Tibial nerve (tissue), 4 donors: ENCODE measurements around the gene C6orf15. TPM values are rescaled to one million over a fixed set of nuclear protein-coding genes. Genes with fewer than 3 reads are reported as not detected.

Experiments
- DNase-seq, 2 donors: peaks; one replicate each; pipeline ENCODE4 v3.0.0-alpha.2; 2019; ENCODE audit warnings: low spot score in 2 of 2
- H3K27ac ChIP-seq, 4 donors: fragments of 200-600 bp; sonication (generic) in 3 of 4; one replicate each; pipeline ENCODE4 v1.5.1; 2017 to 2019; ENCODE audit warnings: mild to moderate bottlenecking in 1 of 4
- H3K27me3 ChIP-seq, 2 donors: fragments of 200-600 bp; sonication (generic) in 1 of 2; one replicate each; pipeline versions ENCODE4 v1.5.1 to v1.6.0; 2017 to 2019
- H3K36me3 ChIP-seq, 3 donors: fragments of 200-600 bp; sonication (generic); one replicate each; pipeline ENCODE4 v1.5.1; 2018 to 2019
- H3K4me1 ChIP-seq, 4 donors: fragments of 200-600 bp; sonication (generic) in 3 of 4; one replicate each; pipeline ENCODE4 v1.5.1; 2017 to 2019
- H3K4me3 ChIP-seq, 4 donors: fragments of 200-600 bp; sonication (generic) in 3 of 4; one replicate each; pipeline ENCODE4 v1.5.1; 2017 to 2019; ENCODE audit warnings: mild to moderate bottlenecking in 1 of 4, moderate library complexity in 1 of 4
- H3K9me3 ChIP-seq, 4 donors: fragments of 200-600 bp; sonication (generic) in 3 of 4; one replicate each; pipeline ENCODE4 v1.5.1; 2017 to 2019
- EP300 ChIP-seq, 2 donors: sonication (generic); formaldehyde crosslinking; IDR thresholded peaks; one replicate each; pipeline ENCODE4 v1.6.1; 2017; ENCODE audit warnings: antibody characterized with exemption in 2 of 2, mild to moderate bottlenecking in 1 of 2
- POLR2A ChIP-seq, 2 donors: fragments of 450-650 bp; IDR thresholded peaks; one replicate each; pipeline ENCODE4 v1.6.1; 2017; ENCODE audit warnings: antibody characterized with exemption in 2 of 2, mild to moderate bottlenecking in 2 of 2, moderate library complexity in 2 of 2
- WGBS, 2 donors: methylation state at CpG; one replicate each; pipeline ENCODE4 v1.1.5; 2018; 5-methylcytosine and 5-hydroxymethylcytosine counted together
- total RNA-seq, 4 donors: library from RNA; depleted of rRNA; stranded (reverse); fragments of >200 nt; gene quantifications; one replicate each; pipeline ENCODE4 v1.1.0, GENCODE V29; 2016
- TF ChIP-seq, protein P1 (sequence below), 5 experiments: fragments of 200-600 bp in 3 of 5; fragments of 450-650 bp in 2 of 5; sonication (generic) in 3 of 5; IDR thresholded peaks; one replicate each; pipeline ENCODE4 v1.5.1; 2016 to 2019; ENCODE audit warnings: antibody characterized with exemption in 5 of 5, mild to moderate bottlenecking in 3 of 5, moderate library complexity in 2 of 5

The C6orf15 gene
- total RNA-seq, 4 donors from 2014 or later: not detected

DNA sequence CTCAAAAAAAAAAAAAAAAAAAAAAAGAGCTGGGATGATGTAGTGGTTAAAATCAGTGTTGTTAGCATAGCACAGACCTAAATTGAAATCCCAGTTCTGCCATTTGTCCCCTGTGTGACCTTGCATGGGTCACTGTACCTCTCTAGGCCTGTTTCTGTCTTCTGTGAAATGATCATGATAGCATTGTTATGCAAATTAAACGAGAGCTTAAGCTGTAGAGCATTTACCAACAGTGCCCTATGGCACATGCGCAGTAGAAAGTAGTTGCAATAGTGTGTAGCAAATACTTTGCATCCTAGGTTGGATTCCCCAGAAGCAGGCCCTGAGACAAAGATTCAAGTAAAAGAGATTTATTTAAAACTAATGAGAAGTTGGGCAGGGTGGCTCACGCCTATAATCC lies 19.2 kb upstream of the C6orf15 start:
- Histone ChIP-seq H3K9me3 (no peaks in the 10 kb centered on the region), H3K4me3 (no peak overlapping the region), H3K36me3 (no peaks in the 10 kb centered on the region), H3K4me1 (no peaks in the 10 kb centered on the region), H3K27ac (no peak overlapping the region), H3K27me3 (no peaks in the 10 kb centered on the region)
- WGBS, 2 donors: 88 to 89% methylated on average over 3 of the region's 3 CpGs
- TF ChIP-seq EP300 (IDR thresholded peaks at IDR 0.05): no peak
- no peak for TF ChIP-seq POLR2A (IDR thresholded peaks at IDR 0.05)
- TF ChIP-seq, protein P1, sequence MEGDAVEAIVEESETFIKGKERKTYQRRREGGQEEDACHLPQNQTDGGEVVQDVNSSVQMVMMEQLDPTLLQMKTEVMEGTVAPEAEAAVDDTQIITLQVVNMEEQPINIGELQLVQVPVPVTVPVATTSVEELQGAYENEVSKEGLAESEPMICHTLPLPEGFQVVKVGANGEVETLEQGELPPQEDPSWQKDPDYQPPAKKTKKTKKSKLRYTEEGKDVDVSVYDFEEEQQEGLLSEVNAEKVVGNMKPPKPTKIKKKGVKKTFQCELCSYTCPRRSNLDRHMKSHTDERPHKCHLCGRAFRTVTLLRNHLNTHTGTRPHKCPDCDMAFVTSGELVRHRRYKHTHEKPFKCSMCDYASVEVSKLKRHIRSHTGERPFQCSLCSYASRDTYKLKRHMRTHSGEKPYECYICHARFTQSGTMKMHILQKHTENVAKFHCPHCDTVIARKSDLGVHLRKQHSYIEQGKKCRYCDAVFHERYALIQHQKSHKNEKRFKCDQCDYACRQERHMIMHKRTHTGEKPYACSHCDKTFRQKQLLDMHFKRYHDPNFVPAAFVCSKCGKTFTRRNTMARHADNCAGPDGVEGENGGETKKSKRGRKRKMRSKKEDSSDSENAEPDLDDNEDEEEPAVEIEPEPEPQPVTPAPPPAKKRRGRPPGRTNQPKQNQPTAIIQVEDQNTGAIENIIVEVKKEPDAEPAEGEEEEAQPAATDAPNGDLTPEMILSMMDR (IDR thresholded peaks at IDR 0.05): no peak
- DNase-seq: no peak

GRCh38 chr6:31130751-31131150 lies 18.4 kb upstream of the C6orf15 start:
- WGBS, 2 donors: 91 to 94% methylated on average over 3 of the region's 3 CpGs
- H3K4me3 ChIP-seq: no peak overlapping the region
- no peaks in the 10 kb centered on the region for H3K4me1 ChIP-seq
- H3K27me3 ChIP-seq: no peaks in the 10 kb centered on the region
- TF ChIP-seq, protein P1 (IDR thresholded peaks at IDR 0.05): no peak
- TF ChIP-seq POLR2A (IDR thresholded peaks at IDR 0.05) (no peak), EP300 (IDR thresholded peaks at IDR 0.05) (no peak)
- H3K27ac ChIP-seq: no peak overlapping the region
- H3K9me3 ChIP-seq: no peaks in the 10 kb centered on the region
- no peaks in the 10 kb centered on the region for H3K36me3 ChIP-seq
- no peak for DNase-seq

DNA sequence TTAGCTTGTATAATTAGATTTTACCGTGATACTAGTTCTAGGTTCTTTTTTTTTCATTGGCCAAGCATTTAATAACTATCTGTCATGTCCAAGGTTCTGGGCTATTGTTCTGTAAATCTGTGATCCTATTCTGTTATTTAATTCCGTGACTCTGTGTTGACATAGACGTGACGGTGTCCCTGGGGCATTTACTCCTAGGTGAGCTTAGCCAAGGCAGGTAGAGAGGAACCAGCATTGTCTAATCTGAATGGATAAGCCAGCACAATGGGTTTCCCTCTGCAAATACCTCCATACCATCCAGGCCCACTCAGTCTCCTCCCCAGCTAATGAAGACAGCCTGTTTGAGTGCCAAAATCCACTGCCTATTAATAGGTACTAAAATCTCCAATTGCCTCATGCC lies 16.8 kb upstream of the C6orf15 start:
- Histone ChIP-seq H3K27ac (no peak overlapping the region), H3K27me3 (no peaks in the 10 kb centered on the region), H3K4me3 (no peak overlapping the region), H3K4me1 (peaks cover 0 to 8% (median 0%) of the 10 kb centered on the region in 4 donors), H3K36me3 (no peaks in the 10 kb centered on the region), H3K9me3 (no peaks in the 10 kb centered on the region)
- WGBS, 2 donors: 57 to 61% methylated on average over 4 of the region's 4 CpGs
- no peak for DNase-seq
- TF ChIP-seq POLR2A (IDR thresholded peaks at IDR 0.05) (no peak), EP300 (IDR thresholded peaks at IDR 0.05) (no peak)
- TF ChIP-seq, protein P1 (IDR thresholded peaks at IDR 0.05): no peak

DNA sequence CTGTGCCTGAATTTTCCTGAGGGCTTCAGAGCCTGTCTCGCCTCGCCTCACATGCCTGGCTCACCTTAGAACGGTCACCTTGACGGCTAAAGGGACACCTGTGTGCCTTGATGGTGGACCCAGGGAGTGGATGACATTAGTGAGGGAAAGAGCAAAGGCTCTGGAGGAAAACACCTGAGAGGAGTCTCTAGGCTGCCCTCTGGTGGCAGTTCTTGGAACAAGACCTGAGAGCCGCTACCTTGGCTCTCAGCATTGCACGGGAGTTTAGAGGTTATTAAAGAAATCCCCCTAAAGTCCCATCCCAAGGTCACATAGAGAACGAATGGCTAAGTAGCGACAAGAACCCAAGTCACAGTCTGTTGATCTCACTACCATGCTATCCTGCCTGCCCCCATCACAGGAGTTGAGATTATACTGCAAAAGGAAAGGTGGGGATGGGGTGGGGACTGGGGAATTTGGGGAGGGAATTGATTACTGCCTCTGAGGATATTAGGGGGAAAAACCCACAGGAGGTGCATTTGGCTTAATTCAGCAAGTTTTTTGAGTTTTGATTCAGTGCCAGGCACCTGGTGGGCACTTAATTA lies 15.8 kb upstream of the C6orf15 start:
- H3K27me3 ChIP-seq: no peaks in the 10 kb centered on the region
- H3K27ac ChIP-seq: no peak overlapping the region
- WGBS, 2 donors: 11 to 12% methylated on average over 8 of the region's 8 CpGs
- H3K9me3 ChIP-seq: no peaks in the 10 kb centered on the region
- no peaks in the 10 kb centered on the region for H3K36me3 ChIP-seq
- TF ChIP-seq POLR2A (IDR thresholded peaks at IDR 0.05) (no peak), EP300 (IDR thresholded peaks at IDR 0.05) (no peak)
- TF ChIP-seq, protein P1 (IDR thresholded peaks at IDR 0.05): peak; percentile 62 to 87 (median 84)
- H3K4me1 ChIP-seq: peaks cover 0 to 8% (median 0%) of the 10 kb centered on the region in 4 donors
- no peak overlapping the region for H3K4me3 ChIP-seq
- DNase-seq: peak; percentile 34 to 74

GRCh38 chr6:31126396-31127175 lies 14.2 kb upstream of the C6orf15 start:
- WGBS, 2 donors: 58 to 61% methylated on average over 16 of the region's 16 CpGs
- TF ChIP-seq POLR2A (IDR thresholded peaks at IDR 0.05): no peak
- TF ChIP-seq, protein P1 (IDR thresholded peaks at IDR 0.05): no peak
- TF ChIP-seq EP300 (IDR thresholded peaks at IDR 0.05): no peak
- Histone ChIP-seq H3K27me3 (no peaks in the 10 kb centered on the region), H3K36me3 (no peaks in the 10 kb centered on the region), H3K4me1 (peaks cover 0 to 21% (median 0%) of the 10 kb centered on the region in 4 donors), H3K9me3 (no peaks in the 10 kb centered on the region), H3K27ac (no peak overlapping the region), H3K4me3 (no peak overlapping the region)
- DNase-seq: no peak
